ENCODE measurements around the gene TIMP1. TPM values are rescaled to one million over a fixed set of nuclear protein-coding genes. Genes with fewer than 3 reads are reported as not detected.

TIMP1 gene
- total RNA-seq, 1 donor from 2014 or later: 479 TPM

- no peaks in the 10 kb centered on the region for H3K36me3 Mint-ChIP-seq (ENCODE audit: low read depth, unreplicated experiment)
- H3K9me3 Mint-ChIP-seq (ENCODE audit: unreplicated experiment): no peaks in the 10 kb centered on the region
- peak overlapping the region; percentile 77 for H3K4me3 Mint-ChIP-seq (ENCODE audit: unreplicated experiment)
These were observed 36.8 kb downstream of the TIMP1 start for GRCh38 chrX:47618923-47619485.

GRCh38 chrX:47619486-47620302, 37.5 kb downstream of the TIMP1 start, which contains the start of gene SYN1:
SYN1 (minus strand) TSS chrX:47619857; CDS start chrX:47619728, 129 bp downstream.
- Histone ChIP-seq H3K4me2 (ENCODE audit: low read length) (peak within 1 kb of the TSS; percentile 75), H3K27ac (ENCODE audit: low read depth, low read length) (no peak within 1 kb of the TSS), H3K9me3 (ENCODE audit: insufficient read depth, low read depth, low read length) (no peaks in the 10 kb centered on the region), H4K20me1 (ENCODE audit: insufficient read depth, low read length) (no peaks in the 10 kb centered on the region), H2AFZ (ENCODE audit: low read depth, low read length) (no peak within 1 kb of the TSS), H3K27me3 (ENCODE audit: insufficient read depth, low read length) (no peaks in the 10 kb centered on the region), H3K36me3 (ENCODE audit: insufficient read depth, low read length) (no peaks in the 10 kb centered on the region), H3K9ac (ENCODE audit: low read length) (no peak within 1 kb of the TSS), H3K4me3 (ENCODE audit: insufficient read depth, low read depth, low read length) (peak within 1 kb of the TSS; percentile 33), H3K79me2 (ENCODE audit: insufficient read depth, low read length) (no peaks in the 10 kb centered on the region), H3K4me1 (ENCODE audit: insufficient read depth, low read length) (no peaks in the 10 kb centered on the region)
- FAIRE-seq (no peak), DNase-seq (ENCODE audit: low read depth) (peak; percentile 56)
- Mint-ChIP-seq H3K27ac (ENCODE audit: unreplicated experiment) (no peak within 1 kb of the TSS), H3K9me3 (ENCODE audit: unreplicated experiment) (no peaks in the 10 kb centered on the region), H3K36me3 (ENCODE audit: low read depth, unreplicated experiment) (no peaks in the 10 kb centered on the region), H3K27me3 (ENCODE audit: low read depth, unreplicated experiment) (peaks cover 22% of the 10 kb centered on the region), H3K4me1 (ENCODE audit: low read depth, unreplicated experiment) (no peaks in the 10 kb centered on the region), H3K4me3 (ENCODE audit: unreplicated experiment) (peak within 1 kb of the TSS; percentile 77)
- TF ChIP-seq CTCF (IDR thresholded peaks at IDR 0.05; ENCODE audit: insufficient read depth, low read depth, low read length): no peak
- TF ChIP-seq EZH2 (IDR thresholded peaks at IDR 0.05; ENCODE audit: insufficient read depth, low read length): no peak

More at GRCh38 chrX:47618923-47619485, 36.8 kb downstream of the TIMP1 start:
- FAIRE-seq: no peak
- Mint-ChIP-seq H3K27me3 (ENCODE audit: low read depth, unreplicated experiment) (peaks cover 22% of the 10 kb centered on the region), H3K27ac (ENCODE audit: unreplicated experiment) (no peak overlapping the region), H3K4me1 (ENCODE audit: low read depth, unreplicated experiment) (no peaks in the 10 kb centered on the region)
- Histone ChIP-seq H3K4me1 (ENCODE audit: insufficient read depth, low read length) (no peaks in the 10 kb centered on the region), H3K27ac (ENCODE audit: low read depth, low read length) (no peak overlapping the region), H2AFZ (ENCODE audit: low read depth, low read length) (no peak overlapping the region), H3K36me3 (ENCODE audit: insufficient read depth, low read length) (no peaks in the 10 kb centered on the region), H3K4me3 (ENCODE audit: insufficient read depth, low read depth, low read length) (peak overlapping the region; percentile 33), H3K79me2 (ENCODE audit: insufficient read depth, low read length) (no peaks in the 10 kb centered on the region), H3K9me3 (ENCODE audit: insufficient read depth, low read depth, low read length) (no peaks in the 10 kb centered on the region), H3K4me2 (ENCODE audit: low read length) (peak overlapping the region; percentile 75), H3K27me3 (ENCODE audit: insufficient read depth, low read length) (no peaks in the 10 kb centered on the region), H3K9ac (ENCODE audit: low read length) (no peak overlapping the region), H4K20me1 (ENCODE audit: insufficient read depth, low read length) (no peaks in the 10 kb centered on the region)
- TF ChIP-seq EZH2 (IDR thresholded peaks at IDR 0.05; ENCODE audit: insufficient read depth, low read length) (no peak), CTCF (IDR thresholded peaks at IDR 0.05; ENCODE audit: insufficient read depth, low read depth, low read length) (no peak)
- DNase-seq (ENCODE audit: low read depth): no peak

Data from astrocyte (in vitro differentiated cells and primary cell).